Mammary epithelial cell (primary cell): Measurements from ENCODE around the gene LRRC32.

Experiments used
- EZH2 ChIP-seq: IDR thresholded peaks from 2 replicates; pipeline ENCODE4 v1.6.1; 2012; ENCODE audit warnings: low read length, inconsistent platforms, borderline replicate concordance
- TF ChIP-seq, protein P1 (sequence below), 2 donors: IDR thresholded peaks in 1 of 2; conservative IDR thresholded peaks in 1 of 2; 2 replicates each; pipeline ENCODE4 v1.5.1; 2011 to 2012; ENCODE audit warnings: inconsistent platforms in 2 of 2, low read length in 2 of 2, mild to moderate bottlenecking in 2 of 2, control low read depth in 1 of 2, low read depth in 1 of 2; ENCODE audit not compliant: insufficient read depth in 1 of 2; ENCODE audit errors: extremely low read depth in 1 of 2

DNA sequence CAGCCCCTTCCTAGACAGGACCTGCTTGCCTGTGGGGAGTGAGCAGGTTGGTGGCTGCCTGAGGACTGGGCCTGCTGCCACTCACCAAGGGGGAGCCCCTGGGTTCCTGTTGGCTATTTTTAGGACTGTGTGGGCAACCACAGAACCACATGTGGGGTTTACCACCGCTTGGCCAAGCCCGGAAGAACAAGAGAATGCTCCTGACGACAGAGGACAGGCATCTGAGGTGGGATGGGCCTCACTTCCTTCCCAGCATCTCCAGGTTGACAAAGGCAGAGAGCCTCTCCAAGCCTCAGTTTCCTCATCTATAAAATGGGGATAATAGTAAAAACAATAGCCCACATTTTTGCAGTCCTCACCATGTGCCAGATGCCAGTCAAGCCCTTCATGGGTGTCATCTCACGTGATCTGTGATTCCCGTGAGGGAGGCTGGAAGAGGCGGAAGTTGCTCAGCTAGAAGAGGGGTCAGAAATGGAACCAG lies 43.6 kb downstream of the LRRC32 start:
- TF ChIP-seq, protein P1, sequence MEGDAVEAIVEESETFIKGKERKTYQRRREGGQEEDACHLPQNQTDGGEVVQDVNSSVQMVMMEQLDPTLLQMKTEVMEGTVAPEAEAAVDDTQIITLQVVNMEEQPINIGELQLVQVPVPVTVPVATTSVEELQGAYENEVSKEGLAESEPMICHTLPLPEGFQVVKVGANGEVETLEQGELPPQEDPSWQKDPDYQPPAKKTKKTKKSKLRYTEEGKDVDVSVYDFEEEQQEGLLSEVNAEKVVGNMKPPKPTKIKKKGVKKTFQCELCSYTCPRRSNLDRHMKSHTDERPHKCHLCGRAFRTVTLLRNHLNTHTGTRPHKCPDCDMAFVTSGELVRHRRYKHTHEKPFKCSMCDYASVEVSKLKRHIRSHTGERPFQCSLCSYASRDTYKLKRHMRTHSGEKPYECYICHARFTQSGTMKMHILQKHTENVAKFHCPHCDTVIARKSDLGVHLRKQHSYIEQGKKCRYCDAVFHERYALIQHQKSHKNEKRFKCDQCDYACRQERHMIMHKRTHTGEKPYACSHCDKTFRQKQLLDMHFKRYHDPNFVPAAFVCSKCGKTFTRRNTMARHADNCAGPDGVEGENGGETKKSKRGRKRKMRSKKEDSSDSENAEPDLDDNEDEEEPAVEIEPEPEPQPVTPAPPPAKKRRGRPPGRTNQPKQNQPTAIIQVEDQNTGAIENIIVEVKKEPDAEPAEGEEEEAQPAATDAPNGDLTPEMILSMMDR (conservative IDR thresholded peaks at IDR 0.05 in 1 of 2, IDR thresholded peaks at IDR 0.05 in 1 of 2; ENCODE audit: extremely low read depth in 1 of 2, insufficient read depth in 1 of 2, low read depth in 1 of 2, low read length in 2 of 2) = no peak
- TF ChIP-seq EZH2 = no peak
